ENCODE measurements around the gene BTNL3.

The BTNL3 gene

DNA sequence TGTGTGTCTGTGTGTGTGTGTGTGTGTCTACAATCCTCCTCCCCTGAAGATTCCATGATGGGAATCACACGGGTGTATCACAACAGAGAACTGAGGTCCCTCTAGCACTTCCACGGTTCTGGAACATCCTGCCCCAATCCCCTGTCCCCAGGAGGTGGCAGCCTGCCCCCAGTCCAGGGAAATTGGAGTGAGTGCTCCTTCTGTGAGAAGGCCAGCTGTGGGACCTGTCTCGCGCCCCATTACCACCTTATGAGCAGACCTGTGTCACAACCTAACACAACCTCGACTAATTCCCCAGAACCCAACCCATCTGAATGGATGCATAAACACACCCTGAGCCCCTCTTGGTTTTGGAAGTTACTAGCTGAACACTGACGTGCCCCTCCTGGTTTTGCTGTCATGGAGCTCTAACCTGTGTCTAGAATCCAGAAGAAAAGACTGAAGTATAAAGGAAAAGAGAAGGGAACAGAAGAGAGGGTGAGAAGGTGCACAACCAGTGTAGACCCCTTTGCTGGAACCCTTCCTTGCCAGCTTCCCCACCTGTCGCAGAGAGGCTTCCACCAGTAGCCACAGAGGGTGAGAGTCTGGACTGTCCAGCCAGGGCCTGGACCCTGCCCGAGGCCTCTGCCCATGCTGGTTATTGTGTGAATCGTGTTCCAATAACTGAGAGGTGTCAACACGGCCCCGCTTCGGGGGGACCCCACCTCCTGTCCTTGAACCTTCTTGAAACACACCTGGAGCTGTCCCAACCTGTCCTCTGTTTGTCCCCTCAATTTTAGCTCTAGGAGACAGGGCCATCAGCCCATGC is 54.8 kb downstream of the BTNL3 start (continued):
- TF ChIP-seq, protein P1, sequence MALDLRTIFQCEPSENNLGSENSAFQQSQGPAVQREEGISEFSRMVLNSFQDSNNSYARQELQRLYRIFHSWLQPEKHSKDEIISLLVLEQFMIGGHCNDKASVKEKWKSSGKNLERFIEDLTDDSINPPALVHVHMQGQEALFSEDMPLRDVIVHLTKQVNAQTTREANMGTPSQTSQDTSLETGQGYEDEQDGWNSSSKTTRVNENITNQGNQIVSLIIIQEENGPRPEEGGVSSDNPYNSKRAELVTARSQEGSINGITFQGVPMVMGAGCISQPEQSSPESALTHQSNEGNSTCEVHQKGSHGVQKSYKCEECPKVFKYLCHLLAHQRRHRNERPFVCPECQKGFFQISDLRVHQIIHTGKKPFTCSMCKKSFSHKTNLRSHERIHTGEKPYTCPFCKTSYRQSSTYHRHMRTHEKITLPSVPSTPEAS (tag by site-specific recombination; IDR thresholded peaks at IDR 0.05) = peak; percentile 48; the same call in 1 of the 2 replicates
- TF ChIP-seq ZNF785 (tag by site-specific recombination; IDR thresholded peaks at IDR 0.05) (no peak), CTCF (tag by site-specific recombination; IDR thresholded peaks at IDR 0.05) (peak; percentile 53; the same call in 1 of the 2 replicates), SCRT2 (tag by site-specific recombination; IDR thresholded peaks at IDR 0.05) (peak; percentile 73)

DNA sequence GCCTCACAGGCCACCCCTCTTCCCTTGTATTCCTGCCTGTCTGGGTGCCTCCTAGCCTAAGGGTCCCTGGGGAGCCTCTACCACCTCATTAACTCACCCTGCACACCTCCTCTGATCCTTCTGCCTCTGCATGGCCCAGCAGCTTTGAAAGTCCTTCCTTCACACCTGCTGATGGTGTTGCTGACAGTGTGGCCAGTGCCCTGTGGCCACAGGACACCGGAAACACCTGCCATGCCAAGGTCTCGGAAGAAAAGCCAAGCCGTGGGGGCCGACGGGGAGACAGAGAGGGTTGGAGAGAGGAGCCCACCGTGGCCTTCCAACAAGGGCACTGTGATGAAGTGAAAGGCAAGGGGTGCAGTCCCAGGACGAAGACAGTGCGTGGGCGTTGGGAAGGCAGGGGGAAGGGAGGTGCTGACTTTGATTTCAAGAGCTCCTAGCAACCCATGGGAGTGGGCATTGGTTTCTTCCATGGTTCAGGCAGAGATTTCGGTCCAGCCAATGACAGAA is 55.5 kb downstream of the BTNL3 start:
- H3K4me1 ChIP-seq (ENCODE audit: control insufficient read depth, insufficient read depth, low read length) = no peaks in the 10 kb centered on the region
- no peaks in the 10 kb centered on the region for H3K9me3 ChIP-seq (ENCODE audit: control insufficient read depth, insufficient read depth, low read depth, low read length)
- no peak overlapping the region for H3K27ac ChIP-seq (ENCODE audit: extremely low read depth, low read depth, low read length)
- H3K4me3 ChIP-seq (ENCODE audit: low read depth, low read length) = no peak overlapping the region
- CTCF ChIA-PET = no interaction called here
- POLR2A ChIA-PET = no interaction called here
- H3K36me3 ChIP-seq (ENCODE audit: control insufficient read depth in 2 of 2, insufficient read depth in 1 of 2, low read length in 2 of 2) = no peaks in the 10 kb centered on the region
- TF ChIP-seq, protein P2, sequence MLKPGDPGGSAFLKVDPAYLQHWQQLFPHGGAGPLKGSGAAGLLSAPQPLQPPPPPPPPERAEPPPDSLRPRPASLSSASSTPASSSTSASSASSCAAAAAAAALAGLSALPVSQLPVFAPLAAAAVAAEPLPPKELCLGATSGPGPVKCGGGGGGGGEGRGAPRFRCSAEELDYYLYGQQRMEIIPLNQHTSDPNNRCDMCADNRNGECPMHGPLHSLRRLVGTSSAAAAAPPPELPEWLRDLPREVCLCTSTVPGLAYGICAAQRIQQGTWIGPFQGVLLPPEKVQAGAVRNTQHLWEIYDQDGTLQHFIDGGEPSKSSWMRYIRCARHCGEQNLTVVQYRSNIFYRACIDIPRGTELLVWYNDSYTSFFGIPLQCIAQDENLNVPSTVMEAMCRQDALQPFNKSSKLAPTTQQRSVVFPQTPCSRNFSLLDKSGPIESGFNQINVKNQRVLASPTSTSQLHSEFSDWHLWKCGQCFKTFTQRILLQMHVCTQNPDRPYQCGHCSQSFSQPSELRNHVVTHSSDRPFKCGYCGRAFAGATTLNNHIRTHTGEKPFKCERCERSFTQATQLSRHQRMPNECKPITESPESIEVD (tag by site-specific recombination; IDR thresholded peaks at IDR 0.05) = no peak
- TF ChIP-seq, protein P3, sequence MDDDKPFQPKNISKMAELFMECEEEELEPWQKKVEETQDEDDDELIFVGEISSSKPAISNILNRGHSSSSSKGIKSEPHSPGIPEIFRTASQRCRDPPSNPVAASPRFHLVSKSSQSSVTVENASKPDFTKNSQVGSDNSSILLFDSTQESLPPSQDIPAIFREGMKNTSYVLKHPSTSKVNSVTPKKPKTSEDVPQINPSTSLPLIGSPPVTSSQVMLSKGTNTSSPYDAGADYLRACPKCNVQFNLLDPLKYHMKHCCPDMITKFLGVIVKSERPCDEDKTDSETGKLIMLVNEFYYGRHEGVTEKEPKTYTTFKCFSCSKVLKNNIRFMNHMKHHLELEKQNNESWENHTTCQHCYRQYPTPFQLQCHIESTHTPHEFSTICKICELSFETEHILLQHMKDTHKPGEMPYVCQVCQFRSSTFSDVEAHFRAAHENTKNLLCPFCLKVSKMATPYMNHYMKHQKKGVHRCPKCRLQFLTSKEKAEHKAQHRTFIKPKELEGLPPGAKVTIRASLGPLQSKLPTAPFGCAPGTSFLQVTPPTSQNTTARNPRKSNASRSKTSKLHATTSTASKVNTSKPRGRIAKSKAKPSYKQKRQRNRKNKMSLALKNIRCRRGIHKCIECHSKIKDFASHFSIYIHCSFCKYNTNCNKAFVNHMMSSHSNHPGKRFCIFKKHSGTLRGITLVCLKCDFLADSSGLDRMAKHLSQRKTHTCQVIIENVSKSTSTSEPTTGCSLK (tag by site-specific recombination; IDR thresholded peaks at IDR 0.05) = no peak
- TF ChIP-seq BCL6B (tag by site-specific recombination; IDR thresholded peaks at IDR 0.05) (no peak), ZFHX2 (tag by site-specific recombination; conservative IDR thresholded peaks at IDR 0.05) (peak; percentile 38; the same call in 1 of the 2 replicates), ZNF610 (tag by site-specific recombination; IDR thresholded peaks at IDR 0.05; ENCODE audit: borderline replicate concordance) (no peak), ZNF629 (tag by site-specific recombination; IDR thresholded peaks at IDR 0.05) (no peak)

DNA sequence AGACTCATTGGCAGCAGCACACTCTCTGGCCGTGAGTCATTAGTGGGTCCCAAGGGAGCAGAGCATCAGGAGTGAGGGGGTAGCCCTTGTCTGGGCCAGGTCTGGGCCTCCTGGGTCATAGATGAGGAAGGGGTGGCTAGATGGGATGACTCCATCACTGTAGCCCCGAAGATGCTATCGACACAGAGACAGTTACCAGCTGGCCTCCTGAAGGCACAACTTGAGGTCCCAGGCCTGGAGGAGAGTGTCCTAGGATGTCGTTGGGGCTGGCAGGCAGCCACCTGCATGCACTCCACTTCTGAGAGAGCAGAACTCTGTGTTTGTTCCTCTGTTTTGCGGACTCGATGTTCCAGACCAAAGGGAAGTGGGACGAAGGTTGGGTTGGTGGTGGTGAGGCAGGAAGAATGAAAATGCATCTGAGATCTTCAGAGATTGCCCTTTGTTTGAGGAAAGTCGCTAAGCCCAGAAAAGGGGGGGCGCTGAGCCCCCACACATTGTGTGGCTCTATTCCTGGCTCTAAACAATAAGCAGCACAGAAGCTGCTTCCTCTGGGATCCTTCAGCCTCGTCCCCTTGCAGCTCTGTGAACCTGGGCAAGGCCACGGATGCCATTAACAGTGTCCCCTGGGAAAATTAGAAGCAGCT is 56.1 kb downstream of the BTNL3 start:
- no peaks in the 10 kb centered on the region for H3K4me1 ChIP-seq (ENCODE audit: control insufficient read depth, insufficient read depth, low read length)
- ChIA-PET CTCF (no interaction called here), POLR2A (no interaction called here)
- TF ChIP-seq ZNF366 (tag by site-specific recombination; conservative IDR thresholded peaks at IDR 0.05) (peak; percentile 35; the same call in 1 of the 2 replicates), ZNF394 (tag by site-specific recombination; IDR thresholded peaks at IDR 0.05; ENCODE audit: borderline replicate concordance) (peak; percentile 54; the same call in 1 of the 2 replicates), ZNF624 (tag by site-specific recombination; IDR thresholded peaks at IDR 0.05) (no peak), ZNF600 (tag by site-specific recombination; IDR thresholded peaks at IDR 0.05) (peak; percentile 83; the same call in 1 of the 2 replicates), ZNF596 (tag by site-specific recombination; IDR thresholded peaks at IDR 0.05) (no peak)
- TF ChIP-seq, protein P4, sequence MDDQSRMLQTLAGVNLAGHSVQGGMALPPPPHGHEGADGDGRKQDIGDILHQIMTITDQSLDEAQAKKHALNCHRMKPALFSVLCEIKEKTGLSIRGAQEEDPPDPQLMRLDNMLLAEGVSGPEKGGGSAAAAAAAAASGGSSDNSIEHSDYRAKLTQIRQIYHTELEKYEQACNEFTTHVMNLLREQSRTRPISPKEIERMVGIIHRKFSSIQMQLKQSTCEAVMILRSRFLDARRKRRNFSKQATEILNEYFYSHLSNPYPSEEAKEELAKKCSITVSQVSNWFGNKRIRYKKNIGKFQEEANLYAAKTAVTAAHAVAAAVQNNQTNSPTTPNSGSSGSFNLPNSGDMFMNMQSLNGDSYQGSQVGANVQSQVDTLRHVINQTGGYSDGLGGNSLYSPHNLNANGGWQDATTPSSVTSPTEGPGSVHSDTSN (CRISPR knock-in tag; IDR thresholded peaks at IDR 0.05) = no peak

More for the DNA sequence above, 56.1 kb downstream of the BTNL3 start:
- H3K36me3 ChIP-seq (ENCODE audit: control insufficient read depth in 2 of 2, insufficient read depth in 1 of 2, low read length in 2 of 2) = no peaks in the 10 kb centered on the region
- no peak overlapping the region for H3K27ac ChIP-seq (ENCODE audit: extremely low read depth, low read depth, low read length)
- H3K4me3 ChIP-seq (ENCODE audit: low read depth, low read length) = no peak overlapping the region
- H3K9me3 ChIP-seq (ENCODE audit: control insufficient read depth, insufficient read depth, low read depth, low read length) = no peaks in the 10 kb centered on the region
